ENCODE data around the gene CCDC61.

DNA sequence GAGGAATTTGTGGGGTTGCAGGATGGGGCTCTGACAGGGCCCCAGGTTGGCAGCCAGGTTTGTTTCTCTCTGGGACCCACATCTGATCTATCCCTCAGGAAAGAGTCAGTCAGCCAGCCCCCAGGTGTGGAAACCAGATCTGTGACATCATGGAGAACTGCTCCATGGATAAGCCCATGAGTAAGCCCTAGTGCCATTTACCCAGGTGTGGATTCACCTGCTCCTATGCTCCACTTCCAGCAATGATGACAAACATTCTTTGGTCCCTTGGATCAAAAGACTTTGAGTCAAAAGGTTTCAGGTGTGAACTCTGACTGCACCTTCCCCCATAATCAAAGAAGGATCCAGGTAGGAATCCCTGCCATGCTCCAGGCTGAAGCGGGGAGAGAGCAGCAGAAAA, 72.4 kb downstream of the CCDC61 start:
- TF ChIP-seq POLR2A (IDR thresholded peaks at IDR 0.05; ENCODE audit: low read depth, low read length) (no peak), TAF1 (IDR thresholded peaks at IDR 0.05; ENCODE audit: low read depth, low read length) (no peak), POLR2AphosphoS5 (IDR thresholded peaks at IDR 0.05; ENCODE audit: low read depth, low read length) (no peak), PAX5 (IDR thresholded peaks at IDR 0.05; ENCODE audit: insufficient read depth, low read length, severe bottlenecking) (no peak), POU2F2 (IDR thresholded peaks at IDR 0.05; ENCODE audit: low read depth, low read length) (no peak), SPI1 (IDR thresholded peaks at IDR 0.05; ENCODE audit: low read depth, low read length) (no peak)

Measured in GM12891 (cell line).